Stimulated activated CD8-positive, alpha-beta memory T cell treated with anti-CD3 and anti-CD28 coated beads, Interleukin-12 subunit alpha, Interleukin-12 subunit beta, amount 100 ng/mL, for 24 hours (primary cell): Measurements from ENCODE around the gene GPSM1.

Experiments used
- DNase-seq: peaks from one replicate; pipeline ENCODE4 v3.0.0-alpha.2; 2020; ENCODE audit errors: extremely low read depth

GPSM1 gene

GRCh38 chr9:136304981-136305380, 22.4 kb upstream of the GPSM1 start:
- no peak for DNase-seq

- no peak for DNase-seq
Measured at GRCh38 chr9:136305804-136306203, 21.5 kb upstream of the GPSM1 start.

GRCh38 chr9:136306211-136307208, 20.8 kb upstream of the GPSM1 start:
- no peak for DNase-seq

GRCh38 chr9:136307215-136307750, 20.1 kb upstream of the GPSM1 start:
- no peak for DNase-seq

- DNase-seq = no peak
Measured at GRCh38 chr9:136308006-136308701, 19.2 kb upstream of the GPSM1 start.

GRCh38 chr9:136308702-136309053, 18.7 kb upstream of the GPSM1 start:
- DNase-seq = no peak

GRCh38 chr9:136309101-136309801, 18.1 kb upstream of the GPSM1 start:
- no peak for DNase-seq

- DNase-seq = no peak
Measured at GRCh38 chr9:136309806-136310220, 17.5 kb upstream of the GPSM1 start.

- DNase-seq = no peak
Measured at GRCh38 chr9:136310273-136311030, 16.9 kb upstream of the GPSM1 start.

- DNase-seq = no peak
Measured at GRCh38 chr9:136311051-136312008, 16.0 kb upstream of the GPSM1 start.

- no peak for DNase-seq
Measured at GRCh38 chr9:136312009-136312375, 15.3 kb upstream of the GPSM1 start.

- no peak for DNase-seq
Measured at GRCh38 chr9:136312436-136312835, 14.9 kb upstream of the GPSM1 start.

- DNase-seq = no peak
Measured at GRCh38 chr9:136313111-136314055, 14.0 kb upstream of the GPSM1 start.

- DNase-seq = no peak
Measured at GRCh38 chr9:136314056-136314416, 13.3 kb upstream of the GPSM1 start.

- no peak for DNase-seq
Measured at GRCh38 chr9:136314944-136315343, 12.4 kb upstream of the GPSM1 start.

- DNase-seq = peak; percentile 17
Measured at GRCh38 chr9:136316271-136316751, 11.0 kb upstream of the GPSM1 start.

- DNase-seq = no peak
Measured at GRCh38 chr9:136316896-136317676, 10.3 kb upstream of the GPSM1 start.

- no peak for DNase-seq
Measured at GRCh38 chr9:136317695-136318094, 9.6 kb upstream of the GPSM1 start.
